Mononuclear cell (primary cell): ENCODE data around the gene CDK12. TPM values are rescaled to one million over a fixed set of nuclear protein-coding genes. Genes with fewer than 3 reads are reported as not detected.
"Not testable (repeated sequence)": the region's sequence is repeated elsewhere in the genome, so short reads cannot be mapped to it uniquely, and the experiment has no call there.

Experiments used
- H3K27me3 ChIP-seq: 2 replicates; pipeline ENCODE4 v1.6.0; 2011; ENCODE audit warnings: low read length, control low read depth; ENCODE audit not compliant: insufficient read depth
- H3K4me1 ChIP-seq: 2 replicates; pipeline ENCODE4 v1.5.1; 2011; ENCODE audit warnings: mild to moderate bottlenecking, low read length, control low read depth; ENCODE audit not compliant: insufficient read depth
- H3K4me3 ChIP-seq: 2 replicates; pipeline ENCODE4 v1.5.1; 2011; ENCODE audit warnings: mild to moderate bottlenecking, low read length, moderate library complexity
- H3K9me3 ChIP-seq: 2 replicates; pipeline ENCODE4 v1.5.1; 2011; ENCODE audit warnings: low read depth, mild to moderate bottlenecking, control low read depth, low read length
- total RNA-seq: library from RNA; depleted of rRNA; stranded (reverse); fragments of >200 nt; gene quantifications from one replicate; pipeline ENCODE4 v1.2.3, GENCODE V29; 2012

CDK12 gene
- total RNA-seq = 91.3 TPM

GRCh38 chr17:39461113-39461925 is at the start of gene CDK12:
Gene CDK12, plus strand, starts transcription at chr17:39461486. Its CDS starts 586 bp downstream, at chr17:39462072.
- Histone ChIP-seq H3K27me3 (no peaks in the 10 kb centered on the region), H3K4me1 (peaks cover 43% of the 10 kb centered on the region), H3K4me3 (peak within 1 kb of the TSS; percentile 99), H3K9me3 (no peaks in the 10 kb centered on the region)

GRCh38 chr17:39416141-39416540 is 45.1 kb upstream of the CDK12 start:
- Histone ChIP-seq H3K27me3 (no peaks in the 10 kb centered on the region), H3K4me1 (no peaks in the 10 kb centered on the region), H3K4me3 (no peak overlapping the region), H3K9me3 (no peaks in the 10 kb centered on the region)

- H3K4me3 ChIP-seq = no peak overlapping the region
- H3K9me3 ChIP-seq = no peaks in the 10 kb centered on the region
- no peaks in the 10 kb centered on the region for H3K27me3 ChIP-seq
- no peaks in the 10 kb centered on the region for H3K4me1 ChIP-seq
Observed at GRCh38 chr17:39429600-39429999, 31.7 kb upstream of the CDK12 start.

- not testable (repeated sequence) for H3K4me1 ChIP-seq, H3K4me3 ChIP-seq, H3K9me3 ChIP-seq, H3K27me3 ChIP-seq
Observed at GRCh38 chr17:39439868-39440267, 21.4 kb upstream of the CDK12 start.

- Histone ChIP-seq H3K4me3 (no peak overlapping the region), H3K9me3 (no peaks in the 10 kb centered on the region), H3K4me1 (no peaks in the 10 kb centered on the region), H3K27me3 (no peaks in the 10 kb centered on the region)
Observed at GRCh38 chr17:39443326-39443725, 18.0 kb upstream of the CDK12 start.

- peaks cover 28% of the 10 kb centered on the region for H3K4me1 ChIP-seq
- no peaks in the 10 kb centered on the region for H3K9me3 ChIP-seq
Observed at GRCh38 chr17:39447561-39447960, 13.7 kb upstream of the CDK12 start.

GRCh38 chr17:39450051-39450450 is 11.2 kb upstream of the CDK12 start:
- no peaks in the 10 kb centered on the region for H3K27me3 ChIP-seq
- peaks cover 28% of the 10 kb centered on the region for H3K4me1 ChIP-seq
- no peak overlapping the region for H3K4me3 ChIP-seq
- no peaks in the 10 kb centered on the region for H3K9me3 ChIP-seq

More at GRCh38 chr17:39447561-39447960, 13.7 kb upstream of the CDK12 start:
- no peaks in the 10 kb centered on the region for H3K27me3 ChIP-seq
- no peak overlapping the region for H3K4me3 ChIP-seq

GRCh38 chr17:39450847-39451581 is 10.3 kb upstream of the CDK12 start, which contains the start of gene MED1:
Gene MED1, minus strand, starts transcription at chr17:39451263. Its CDS starts 201 bp downstream, at chr17:39451062.
- H3K4me3 ChIP-seq = peak within 1 kb of the TSS; percentile 97
- no peaks in the 10 kb centered on the region for H3K27me3 ChIP-seq
- H3K9me3 ChIP-seq = no peaks in the 10 kb centered on the region
- H3K4me1 ChIP-seq = peaks cover 28% of the 10 kb centered on the region

GRCh38 chr17:39455919-39456318 is 5.4 kb upstream of the CDK12 start:
- H3K4me1 ChIP-seq = peaks cover 14% of the 10 kb centered on the region
- no peaks in the 10 kb centered on the region for H3K27me3 ChIP-seq
- H3K9me3 ChIP-seq = no peaks in the 10 kb centered on the region
- H3K4me3 ChIP-seq = no peak overlapping the region

GRCh38 chr17:39461926-39462569 is 762 bp downstream of the CDK12 start:
- Histone ChIP-seq H3K27me3 (no peaks in the 10 kb centered on the region), H3K9me3 (no peaks in the 10 kb centered on the region), H3K4me3 (peak overlapping the region; percentile 99), H3K4me1 (peaks cover 43% of the 10 kb centered on the region)

- Histone ChIP-seq H3K4me1 (peaks cover 43% of the 10 kb centered on the region), H3K4me3 (peak overlapping the region; percentile 99), H3K9me3 (no peaks in the 10 kb centered on the region), H3K27me3 (no peaks in the 10 kb centered on the region)
Observed at GRCh38 chr17:39462631-39463375, 1.5 kb downstream of the CDK12 start.

GRCh38 chr17:39464639-39465181 is 3.4 kb downstream of the CDK12 start:
- H3K4me1 ChIP-seq = peaks cover 43% of the 10 kb centered on the region
- H3K4me3 ChIP-seq, H3K9me3 ChIP-seq, H3K27me3 ChIP-seq: not testable (repeated sequence)

GRCh38 chr17:39468610-39469009 is 7.3 kb downstream of the CDK12 start:
- peaks cover 25% of the 10 kb centered on the region for H3K4me1 ChIP-seq
- not testable (repeated sequence) for H3K4me3 ChIP-seq, H3K9me3 ChIP-seq, H3K27me3 ChIP-seq

- Histone ChIP-seq H3K9me3 (no peaks in the 10 kb centered on the region), H3K27me3 (no peaks in the 10 kb centered on the region), H3K4me3 (no peak overlapping the region), H3K4me1 (no peaks in the 10 kb centered on the region)
Observed at GRCh38 chr17:39473310-39473709, 12.0 kb downstream of the CDK12 start.
